LHCN-M2 (cell line): ENCODE data around the gene MICAL3. TPM values are rescaled to one million over a fixed set of nuclear protein-coding genes. Genes with fewer than 3 reads are reported as not detected.

Experiments used
- DNase-seq: peaks from one replicate; pipeline ENCODE4 v3.0.0-alpha.2; 2012; ENCODE audit warnings: low read depth
- total RNA-seq: library from RNA; depleted of rRNA; stranded (reverse); fragments of >200 nt; gene quantifications from 2 replicates; pipeline ENCODE4 v1.2.3, GENCODE V29; 2014

Gene MICAL3
- total RNA-seq, 1 experiment from 2014 or later = 18.5 TPM

- DNase-seq = no peak
Observed at GRCh38 chr22:17846326-17846992, 177.9 kb downstream of the MICAL3 start.

GRCh38 chr22:17845790-17846189 is 178.6 kb downstream of the MICAL3 start:
- DNase-seq = no peak

GRCh38 chr22:17845327-17845726 is 179.0 kb downstream of the MICAL3 start:
- no peak for DNase-seq

GRCh38 chr22:17844150-17844549 is 180.2 kb downstream of the MICAL3 start:
- no peak for DNase-seq

GRCh38 chr22:17842386-17842785 is 182.0 kb downstream of the MICAL3 start:
- DNase-seq = no peak

GRCh38 chr22:17841836-17842235 is 182.5 kb downstream of the MICAL3 start:
- no peak for DNase-seq

GRCh38 chr22:17838180-17838865 is 186.0 kb downstream of the MICAL3 start:
- no peak for DNase-seq

GRCh38 chr22:17836992-17837742 is 187.2 kb downstream of the MICAL3 start:
- DNase-seq = no peak

GRCh38 chr22:17835256-17835655 is 189.1 kb downstream of the MICAL3 start:
- DNase-seq = no peak

GRCh38 chr22:17833489-17833888 is 190.9 kb downstream of the MICAL3 start:
- no peak for DNase-seq

GRCh38 chr22:17832665-17833064 is 191.7 kb downstream of the MICAL3 start:
- no peak for DNase-seq

- DNase-seq = no peak
Observed at GRCh38 chr22:17831501-17832251, 192.7 kb downstream of the MICAL3 start.

GRCh38 chr22:17830043-17830961 is 194.1 kb downstream of the MICAL3 start:
- DNase-seq = peak; percentile 69

- DNase-seq = no peak
Observed at GRCh38 chr22:17829695-17830042, 194.7 kb downstream of the MICAL3 start.

- DNase-seq = no peak
Observed at GRCh38 chr22:17828502-17829080, 195.8 kb downstream of the MICAL3 start.

- no peak for DNase-seq
Observed at GRCh38 chr22:17827466-17827865, 196.9 kb downstream of the MICAL3 start.

GRCh38 chr22:17825876-17826550 is 198.3 kb downstream of the MICAL3 start:
- DNase-seq = no peak

GRCh38 chr22:17824457-17824856 is 199.9 kb downstream of the MICAL3 start:
- no peak for DNase-seq

- DNase-seq = no peak
Observed at GRCh38 chr22:17823964-17824363, 200.4 kb downstream of the MICAL3 start.

GRCh38 chr22:17823226-17823625 is 201.1 kb downstream of the MICAL3 start:
- no peak for DNase-seq
